Right atrium auricular region (tissue), 2 donors: Measurements from ENCODE around the gene MYO1C. TPM values are rescaled to one million over a fixed set of nuclear protein-coding genes. Genes with fewer than 3 reads are reported as not detected.
"Not testable (repeated sequence)": the region's sequence is repeated elsewhere in the genome, so short reads cannot be mapped to it uniquely, and the experiment has no call there.

ENCODE experiments used
- DNase-seq: peaks from one replicate; pipeline ENCODE4 v3.0.0-alpha.2; 2019; ENCODE audit warnings: low spot score
- H3K27ac ChIP-seq, 2 donors: fragments of 200-600 bp; sonication (generic); 1 replicate in 1 of 2; 2 replicates in 1 of 2; pipeline ENCODE4 v1.5.1; 2016 to 2019
- H3K27me3 ChIP-seq, 2 donors: fragments of 200-600 bp; sonication (generic); one replicate each; pipeline versions ENCODE4 v1.5.1 to v1.6.0; 2017 to 2019
- H3K36me3 ChIP-seq: fragments of 200-600 bp; sonication (generic); one replicate; pipeline ENCODE4 v1.5.1; 2016
- H3K4me1 ChIP-seq, 2 donors: fragments of 200-600 bp; sonication (generic); one replicate each; pipeline versions ENCODE4 v1.5.1 to v1.6.0; 2017 to 2019
- H3K4me3 ChIP-seq, 2 donors: fragments of 200-600 bp; sonication (generic); 1 replicate in 1 of 2; 2 replicates in 1 of 2; pipeline ENCODE4 v1.5.1; 2017 to 2019; ENCODE audit warnings: mild to moderate bottlenecking in 1 of 2, moderate library complexity in 1 of 2
- H3K9me3 ChIP-seq, 2 donors: fragments of 200-600 bp; sonication (generic); one replicate each; pipeline ENCODE4 v1.5.1; 2019
- CTCF ChIP-seq, 2 donors: fragments of 200-600 bp; sonication (generic); IDR thresholded peaks; one replicate each; pipeline ENCODE4 v1.5.1; 2019; ENCODE audit warnings: antibody characterized with exemption in 2 of 2
- total RNA-seq, 2 donors: library from RNA; depleted of rRNA; stranded (reverse); fragments of >200 nt; gene quantifications; one replicate each; pipeline ENCODE4 v1.1.0, GENCODE V29; 2016

The MYO1C gene
- total RNA-seq, 2 donors from 2014 or later: 83.6 to 161 TPM

GRCh38 chr17:1423456-1424135, 68.9 kb downstream of the MYO1C start:
- Histone ChIP-seq H3K4me1 (peaks cover 0 to 25% of the 10 kb centered on the region in 2 donors), H3K27ac (peak overlapping the region; percentile 32 to 60), H3K36me3 (peaks cover 47% of the 10 kb centered on the region), H3K4me3 (no peak overlapping the region), H3K27me3 (no peaks in the 10 kb centered on the region), H3K9me3 (no peaks in the 10 kb centered on the region)
- DNase-seq: no peak
- no peak for TF ChIP-seq CTCF (IDR thresholded peaks at IDR 0.05)

DNA sequence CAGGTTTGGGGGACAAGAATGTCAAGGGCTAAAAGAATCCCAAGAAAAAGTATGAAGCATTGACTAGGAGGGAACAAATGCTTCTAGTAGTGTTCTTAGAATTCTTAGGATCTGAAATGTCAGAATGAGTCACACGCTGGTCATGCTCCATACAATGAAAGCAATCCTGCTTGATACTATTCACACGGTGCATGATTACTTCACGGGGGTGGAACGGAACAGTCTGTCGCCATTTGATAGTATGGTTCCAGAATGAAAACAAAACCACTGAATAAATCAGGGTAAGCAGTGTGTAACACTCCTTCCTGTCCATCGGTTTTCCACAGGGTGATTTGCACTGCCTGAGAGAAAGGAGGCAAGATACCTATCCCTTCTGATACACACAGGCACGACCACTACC, 69.6 kb downstream of the MYO1C start:
- Histone ChIP-seq H3K27me3 (no peaks in the 10 kb centered on the region), H3K27ac (peak overlapping the region; percentile 32 to 60), H3K36me3 (peaks cover 46% of the 10 kb centered on the region), H3K4me3 (no peak overlapping the region), H3K4me1 (peaks cover 0 to 25% of the 10 kb centered on the region in 2 donors), H3K9me3 (no peaks in the 10 kb centered on the region)
- DNase-seq: peak; percentile 69
- no peak for TF ChIP-seq CTCF (IDR thresholded peaks at IDR 0.05)

DNA sequence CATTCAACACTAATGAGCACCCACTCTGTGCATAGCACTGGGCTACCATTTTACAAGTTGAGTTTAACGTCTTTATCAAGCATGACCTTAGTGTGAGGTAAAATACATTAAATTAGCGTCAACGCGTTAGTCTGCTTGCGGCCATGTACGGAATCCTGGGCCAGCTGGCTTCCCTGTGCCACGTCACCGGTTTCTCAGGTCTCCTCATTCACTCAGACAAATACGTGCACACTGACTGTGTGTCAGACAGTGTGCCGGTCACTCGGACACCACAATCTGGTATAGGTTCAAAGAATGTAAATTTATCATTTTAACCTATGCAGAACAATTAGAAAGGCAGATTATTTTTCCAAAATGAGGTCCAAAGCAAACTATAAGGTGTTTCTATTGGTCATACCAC, 71.0 kb downstream of the MYO1C start:
- H3K4me3 ChIP-seq: no peak overlapping the region
- H3K27me3 ChIP-seq: no peaks in the 10 kb centered on the region
- peaks cover 0 to 25% of the 10 kb centered on the region in 2 donors for H3K4me1 ChIP-seq
- no peak for TF ChIP-seq CTCF (IDR thresholded peaks at IDR 0.05)
- no peak for DNase-seq
- no peaks in the 10 kb centered on the region for H3K9me3 ChIP-seq
- peaks cover 41% of the 10 kb centered on the region for H3K36me3 ChIP-seq
- H3K27ac ChIP-seq: no peak overlapping the region

- Histone ChIP-seq H3K4me1 (peaks cover 0 to 25% of the 10 kb centered on the region in 2 donors), H3K27ac (no peak overlapping the region), H3K4me3 (no peak overlapping the region), H3K27me3 (no peaks in the 10 kb centered on the region), H3K36me3 (peaks cover 39% of the 10 kb centered on the region), H3K9me3 (no peaks in the 10 kb centered on the region)
- no peak for DNase-seq
- no peak for TF ChIP-seq CTCF (IDR thresholded peaks at IDR 0.05)
Observed at GRCh38 chr17:1420981-1421380, 71.5 kb downstream of the MYO1C start.

GRCh38 chr17:1420163-1420562, 72.3 kb downstream of the MYO1C start:
- no peak for DNase-seq
- Histone ChIP-seq H3K4me3 (no peak overlapping the region), H3K9me3 (no peaks in the 10 kb centered on the region), H3K27me3 (no peaks in the 10 kb centered on the region), H3K27ac (no peak overlapping the region), H3K36me3 (peaks cover 31% of the 10 kb centered on the region), H3K4me1 (peaks cover 0 to 25% of the 10 kb centered on the region in 2 donors)
- TF ChIP-seq CTCF (IDR thresholded peaks at IDR 0.05): no peak

GRCh38 chr17:1418476-1418875, 74.0 kb downstream of the MYO1C start:
- Histone ChIP-seq H3K4me1 (peaks cover 0 to 24% of the 10 kb centered on the region in 2 donors), H3K36me3 (peaks cover 27% of the 10 kb centered on the region)
- H3K4me3 ChIP-seq, H3K27ac ChIP-seq, DNase-seq, H3K27me3 ChIP-seq, H3K9me3 ChIP-seq: not testable (repeated sequence)
